ENCODE data around the gene TXNRD1.

DNA sequence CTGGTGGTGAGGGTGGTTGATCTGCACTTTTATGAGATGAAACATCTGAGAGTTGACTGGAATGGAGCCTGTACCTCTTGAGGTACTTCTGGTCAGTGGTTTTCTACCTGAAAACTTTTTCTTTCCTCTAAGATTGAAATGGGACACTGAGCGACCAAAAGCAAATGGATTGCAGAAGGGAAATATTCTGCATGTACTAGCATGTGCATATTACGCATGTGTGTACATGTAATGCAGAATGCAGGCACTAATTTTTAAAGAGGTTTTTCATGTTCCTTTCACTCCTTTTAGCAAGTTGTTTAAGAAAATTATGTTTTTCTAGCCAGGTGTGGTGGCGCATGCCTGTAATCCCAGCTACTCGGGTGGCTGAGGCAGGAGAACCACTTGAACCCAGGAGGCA is 59.2 kb downstream of the TXNRD1 start:
- TF ChIP-seq, protein P1, sequence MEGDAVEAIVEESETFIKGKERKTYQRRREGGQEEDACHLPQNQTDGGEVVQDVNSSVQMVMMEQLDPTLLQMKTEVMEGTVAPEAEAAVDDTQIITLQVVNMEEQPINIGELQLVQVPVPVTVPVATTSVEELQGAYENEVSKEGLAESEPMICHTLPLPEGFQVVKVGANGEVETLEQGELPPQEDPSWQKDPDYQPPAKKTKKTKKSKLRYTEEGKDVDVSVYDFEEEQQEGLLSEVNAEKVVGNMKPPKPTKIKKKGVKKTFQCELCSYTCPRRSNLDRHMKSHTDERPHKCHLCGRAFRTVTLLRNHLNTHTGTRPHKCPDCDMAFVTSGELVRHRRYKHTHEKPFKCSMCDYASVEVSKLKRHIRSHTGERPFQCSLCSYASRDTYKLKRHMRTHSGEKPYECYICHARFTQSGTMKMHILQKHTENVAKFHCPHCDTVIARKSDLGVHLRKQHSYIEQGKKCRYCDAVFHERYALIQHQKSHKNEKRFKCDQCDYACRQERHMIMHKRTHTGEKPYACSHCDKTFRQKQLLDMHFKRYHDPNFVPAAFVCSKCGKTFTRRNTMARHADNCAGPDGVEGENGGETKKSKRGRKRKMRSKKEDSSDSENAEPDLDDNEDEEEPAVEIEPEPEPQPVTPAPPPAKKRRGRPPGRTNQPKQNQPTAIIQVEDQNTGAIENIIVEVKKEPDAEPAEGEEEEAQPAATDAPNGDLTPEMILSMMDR (IDR thresholded peaks at IDR 0.05) = no peak
- no peak for TF ChIP-seq POLR2A (IDR thresholded peaks at IDR 0.05)

Measured in right lobe of liver (tissue), 4 donors.